Esophagus (tissue), 2 donors: ENCODE results near the gene GAS2L2. TPM values are rescaled to one million over a fixed set of nuclear protein-coding genes. Genes with fewer than 3 reads are reported as not detected.
"Not testable (repeated sequence)": the region's sequence is repeated elsewhere in the genome, so short reads cannot be mapped to it uniquely, and the experiment has no call there.

Experiments
- H3K27ac ChIP-seq, 2 donors: one replicate each; pipeline ENCODE4 v1.5.1; 2013; ENCODE audit warnings: low read depth in 2 of 2, mild to moderate bottlenecking in 2 of 2, inconsistent platforms in 1 of 2, low read length in 1 of 2, moderate library complexity in 1 of 2
- H3K27me3 ChIP-seq, 2 donors: one replicate each; pipeline ENCODE4 v1.6.1; 2013; ENCODE audit warnings: low read length in 2 of 2, control low read depth in 1 of 2, mild to moderate bottlenecking in 1 of 2; ENCODE audit not compliant: insufficient read depth in 2 of 2, control insufficient read depth in 1 of 2
- H3K36me3 ChIP-seq, 2 donors: one replicate each; pipeline ENCODE4 v1.6.1; 2013; ENCODE audit warnings: low read length in 1 of 2; ENCODE audit not compliant: control insufficient read depth in 2 of 2, insufficient read depth in 2 of 2
- H3K4me1 ChIP-seq, 2 donors: one replicate each; pipeline ENCODE4 v1.6.1; 2013; ENCODE audit warnings: low read length in 1 of 2; ENCODE audit not compliant: control insufficient read depth in 2 of 2, insufficient read depth in 2 of 2
- H3K4me3 ChIP-seq, 2 donors: one replicate each; pipeline ENCODE4 v1.5.1; 2013; ENCODE audit warnings: low read length in 2 of 2, mild to moderate bottlenecking in 2 of 2, low read depth in 1 of 2, moderate library complexity in 1 of 2
- H3K9me3 ChIP-seq, 2 donors: one replicate each; pipeline ENCODE4 v1.6.1; 2013; ENCODE audit warnings: mild to moderate bottlenecking in 2 of 2, low read depth in 1 of 2, low read length in 1 of 2, moderate library complexity in 1 of 2; ENCODE audit not compliant: control insufficient read depth in 2 of 2, insufficient read depth in 1 of 2
- WGBS, 2 donors: extraction: QIAGEN DNeasy Blood & Tissue Kit; methylation state at CpG; one replicate each; pipeline ENCODE4 v1.1.7; 2013; 5-methylcytosine and 5-hydroxymethylcytosine counted together
- polyA plus RNA-seq, 2 donors: library from polyadenylated mRNA; stranded (reverse); fragments of 200-250 nt; gene quantifications; one replicate each; pipeline ENCODE4 v1.2.3, GENCODE V29; 2013
- donor health status: healthy with polysubstance abuse.
- donor health status: Bipolar disorder and iron deficiency.

GAS2L2 gene
- polyA plus RNA-seq, 2 donors, result 0.01 to 0.08 TPM

GRCh38 chr17:35709874-35710273 is 43.2 kb downstream of the GAS2L2 start:
- H3K4me1 ChIP-seq, result no peaks in the 10 kb centered on the region
- no peaks in the 10 kb centered on the region for H3K27me3 ChIP-seq
- no peaks in the 10 kb centered on the region for H3K9me3 ChIP-seq
- peaks cover 0 to 4% of the 10 kb centered on the region in 2 donors for H3K36me3 ChIP-seq
- H3K27ac ChIP-seq, result no peak overlapping the region
- 57 to 75% methylated on average over 3 of the region's 3 CpGs for WGBS, 2 donors
- H3K4me3 ChIP-seq, result no peak overlapping the region

- Histone ChIP-seq H3K4me3 (no peak overlapping the region), H3K9me3 (no peaks in the 10 kb centered on the region), H3K4me1 (no peaks in the 10 kb centered on the region), H3K27me3 (no peaks in the 10 kb centered on the region), H3K27ac (no peak overlapping the region), H3K36me3 (peaks cover 0 to 4% of the 10 kb centered on the region in 2 donors)
- 50 to 70% methylated on average over 3 of the region's 3 CpGs for WGBS, 2 donors
These were observed 44.1 kb downstream of the GAS2L2 start for GRCh38 chr17:35708951-35709350.

GRCh38 chr17:35708149-35708548 is 44.9 kb downstream of the GAS2L2 start:
- Histone ChIP-seq H3K4me3 (no peak overlapping the region), H3K36me3 (peaks cover 0 to 4% of the 10 kb centered on the region in 2 donors), H3K4me1 (no peaks in the 10 kb centered on the region), H3K9me3 (no peaks in the 10 kb centered on the region), H3K27ac (no peak overlapping the region), H3K27me3 (no peaks in the 10 kb centered on the region)
- 69 to 82% methylated on average over 3 of the region's 3 CpGs for WGBS, 2 donors

GRCh38 chr17:35705705-35706104 is 47.3 kb downstream of the GAS2L2 start:
- WGBS, 2 donors, result 76 to 87% methylated on average over 5 of the region's 5 CpGs
- no peak overlapping the region for H3K27ac ChIP-seq

GRCh38 chr17:35705230-35705629 is 47.8 kb downstream of the GAS2L2 start:
- no peaks in the 10 kb centered on the region for H3K9me3 ChIP-seq
- H3K27me3 ChIP-seq, result no peaks in the 10 kb centered on the region
- no peaks in the 10 kb centered on the region for H3K4me1 ChIP-seq
- H3K36me3 ChIP-seq, result no peaks in the 10 kb centered on the region
- 94 to 100% methylated on average over 1 of the region's 1 CpG for WGBS, 2 donors
- no peak overlapping the region for H3K4me3 ChIP-seq
- no peak overlapping the region for H3K27ac ChIP-seq

More at GRCh38 chr17:35705705-35706104, 47.3 kb downstream of the GAS2L2 start:
- H3K4me3 ChIP-seq, result no peak overlapping the region
- H3K9me3 ChIP-seq, result no peaks in the 10 kb centered on the region
- H3K36me3 ChIP-seq, result no peaks in the 10 kb centered on the region
- H3K4me1 ChIP-seq, result no peaks in the 10 kb centered on the region
- H3K27me3 ChIP-seq, result no peaks in the 10 kb centered on the region

- not testable (repeated sequence) for H3K36me3 ChIP-seq, H3K4me3 ChIP-seq, H3K27me3 ChIP-seq, H3K4me1 ChIP-seq, H3K27ac ChIP-seq, H3K9me3 ChIP-seq
- WGBS, 2 donors, result 86 to 88% methylated on average over 2 of the region's 2 CpGs
These were observed 49.7 kb downstream of the GAS2L2 start for GRCh38 chr17:35703308-35703707.

GRCh38 chr17:35701491-35701890 is 51.5 kb downstream of the GAS2L2 start:
- Histone ChIP-seq H3K4me3 (no peak overlapping the region), H3K4me1 (no peaks in the 10 kb centered on the region), H3K36me3 (no peaks in the 10 kb centered on the region), H3K27me3 (no peaks in the 10 kb centered on the region), H3K9me3 (no peaks in the 10 kb centered on the region), H3K27ac (no peak overlapping the region)
- 92 to 95% methylated on average over 5 of the region's 5 CpGs for WGBS, 2 donors

GRCh38 chr17:35700150-35700549 is 52.9 kb downstream of the GAS2L2 start:
- Histone ChIP-seq H3K27ac (no peak overlapping the region), H3K4me1 (no peaks in the 10 kb centered on the region), H3K36me3 (no peaks in the 10 kb centered on the region), H3K4me3 (no peak overlapping the region), H3K9me3 (no peaks in the 10 kb centered on the region), H3K27me3 (no peaks in the 10 kb centered on the region)
- WGBS, 2 donors, result 80 to 87% methylated on average over 6 of the region's 6 CpGs

- 88 to 95% methylated on average over 2 of the region's 2 CpGs for WGBS, 2 donors
- H3K27ac ChIP-seq, result no peak overlapping the region
These were observed 54.2 kb downstream of the GAS2L2 start for GRCh38 chr17:35698800-35699199.

GRCh38 chr17:35695613-35696012 is 57.4 kb downstream of the GAS2L2 start:
- 57 to 83% methylated on average over 2 of the region's 2 CpGs for WGBS, 2 donors
- Histone ChIP-seq H3K36me3 (peaks cover 2 to 3% of the 10 kb centered on the region in 2 donors), H3K4me1 (no peaks in the 10 kb centered on the region), H3K27me3 (no peaks in the 10 kb centered on the region), H3K27ac (no peak overlapping the region), H3K4me3 (no peak overlapping the region), H3K9me3 (no peaks in the 10 kb centered on the region)

More at GRCh38 chr17:35698800-35699199, 54.2 kb downstream of the GAS2L2 start:
- Histone ChIP-seq H3K4me3 (no peak overlapping the region), H3K9me3 (no peaks in the 10 kb centered on the region), H3K36me3 (no peaks in the 10 kb centered on the region), H3K4me1 (no peaks in the 10 kb centered on the region), H3K27me3 (no peaks in the 10 kb centered on the region)
